Esophagus muscularis mucosa (tissue), 4 donors: ENCODE measurements around the gene TMTC4. TPM values are rescaled to one million over a fixed set of nuclear protein-coding genes. Genes with fewer than 3 reads are reported as not detected.
"Not testable (repeated sequence)": the region's sequence is repeated elsewhere in the genome, so short reads cannot be mapped to it uniquely, and the experiment has no call there.

Source experiments
- DNase-seq: peaks from one replicate; pipeline ENCODE4 v3.0.0-alpha.2; 2017; ENCODE audit errors: extremely low spot score
- H3K27ac ChIP-seq, 4 donors: fragments of 200-600 bp; sonication (generic); replicated peaks in 1 of 4; 1 replicate in 3 of 4; 2 replicates in 1 of 4; pipeline ENCODE4 v1.5.1; 2016 to 2019; ENCODE audit warnings: mild to moderate bottlenecking in 1 of 4
- H3K27me3 ChIP-seq, 4 donors: fragments of 200-600 bp; sonication (generic); one replicate each; pipeline versions ENCODE4 v1.5.1 to v1.6.0; 2016 to 2019
- H3K36me3 ChIP-seq, 4 donors: fragments of 200-600 bp; sonication (generic); one replicate each; pipeline ENCODE4 v1.5.1; 2016 to 2019
- H3K4me1 ChIP-seq, 4 donors: fragments of 200-600 bp; sonication (generic); one replicate each; pipeline ENCODE4 v1.5.1; 2016 to 2019
- H3K4me3 ChIP-seq, 4 donors: fragments of 200-600 bp; sonication (generic); 1 replicate in 2 of 4; 2 replicates in 2 of 4; pipeline ENCODE4 v1.5.1; 2016 to 2019; ENCODE audit warnings: mild to moderate bottlenecking in 4 of 4, moderate library complexity in 1 of 4
- H3K9me3 ChIP-seq, 4 donors: fragments of 200-600 bp; sonication (generic); 1 replicate in 3 of 4; 2 replicates in 1 of 4; pipeline ENCODE4 v1.5.1; 2016 to 2019
- EP300 ChIP-seq: sonication (generic); formaldehyde crosslinking; IDR thresholded peaks from one replicate; pipeline ENCODE4 v1.6.1; 2017; ENCODE audit warnings: antibody characterized with exemption
- POLR2A ChIP-seq: fragments of 450-650 bp; IDR thresholded peaks from one replicate; pipeline ENCODE4 v1.6.1; 2017; ENCODE audit warnings: antibody characterized with exemption, moderate library complexity, mild to moderate bottlenecking, low read depth
- POLR2AphosphoS5 ChIP-seq, 2 donors: sonication (generic); formaldehyde crosslinking; IDR thresholded peaks; one replicate each; pipeline ENCODE4 v1.6.1; 2017; ENCODE audit warnings: antibody characterized with exemption in 2 of 2
- WGBS: methylation state at CpG from one replicate; pipeline ENCODE4 v1.1.5; 2018; 5-methylcytosine and 5-hydroxymethylcytosine counted together
- intact Hi-C: fragments of 100-400 bp; cut with DNase I; formaldehyde crosslinking; loops from one replicate; pipeline ENCODE4 v1.15.1; 2023
- total RNA-seq, 4 donors: library from RNA; depleted of rRNA; stranded (reverse); fragments of >200 nt; gene quantifications; one replicate each; pipeline versions ENCODE4 v1.1.0 to v1.2.1, GENCODE V29; 2016
- TF ChIP-seq, protein P1 (sequence below), 3 experiments: fragments of 200-600 bp in 2 of 3; fragments of 450-650 bp in 1 of 3; sonication (generic) in 2 of 3; IDR thresholded peaks; one replicate each; pipeline ENCODE4 v1.5.1; 2017 to 2019; ENCODE audit warnings: antibody characterized with exemption in 3 of 3, mild to moderate bottlenecking in 2 of 3, moderate library complexity in 1 of 3

TMTC4 gene
- total RNA-seq, 4 donors from 2014 or later: 7.1 to 13.7 (median 8.4) TPM

DNA sequence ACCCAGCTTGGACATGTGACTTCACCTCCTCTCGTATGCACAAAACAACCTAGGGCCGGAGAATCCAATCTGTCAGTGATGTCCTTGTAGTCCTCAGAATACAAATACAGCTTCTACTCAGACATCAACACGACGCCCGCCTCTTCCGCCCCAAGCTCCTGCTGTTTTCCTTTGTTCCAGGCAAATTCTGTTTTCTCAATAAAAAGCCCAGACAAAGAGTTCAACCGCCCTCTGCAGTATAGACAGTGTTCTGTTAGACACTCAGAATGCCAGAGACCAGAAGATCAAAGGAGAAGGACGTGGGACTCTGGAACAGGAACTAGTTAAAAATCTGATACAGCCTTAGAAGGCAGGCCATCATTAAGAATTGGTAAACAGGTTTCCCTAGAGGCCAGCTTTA, 44.0 kb downstream of the TMTC4 start:
- TF ChIP-seq, protein P1, sequence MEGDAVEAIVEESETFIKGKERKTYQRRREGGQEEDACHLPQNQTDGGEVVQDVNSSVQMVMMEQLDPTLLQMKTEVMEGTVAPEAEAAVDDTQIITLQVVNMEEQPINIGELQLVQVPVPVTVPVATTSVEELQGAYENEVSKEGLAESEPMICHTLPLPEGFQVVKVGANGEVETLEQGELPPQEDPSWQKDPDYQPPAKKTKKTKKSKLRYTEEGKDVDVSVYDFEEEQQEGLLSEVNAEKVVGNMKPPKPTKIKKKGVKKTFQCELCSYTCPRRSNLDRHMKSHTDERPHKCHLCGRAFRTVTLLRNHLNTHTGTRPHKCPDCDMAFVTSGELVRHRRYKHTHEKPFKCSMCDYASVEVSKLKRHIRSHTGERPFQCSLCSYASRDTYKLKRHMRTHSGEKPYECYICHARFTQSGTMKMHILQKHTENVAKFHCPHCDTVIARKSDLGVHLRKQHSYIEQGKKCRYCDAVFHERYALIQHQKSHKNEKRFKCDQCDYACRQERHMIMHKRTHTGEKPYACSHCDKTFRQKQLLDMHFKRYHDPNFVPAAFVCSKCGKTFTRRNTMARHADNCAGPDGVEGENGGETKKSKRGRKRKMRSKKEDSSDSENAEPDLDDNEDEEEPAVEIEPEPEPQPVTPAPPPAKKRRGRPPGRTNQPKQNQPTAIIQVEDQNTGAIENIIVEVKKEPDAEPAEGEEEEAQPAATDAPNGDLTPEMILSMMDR (IDR thresholded peaks at IDR 0.05): no peak
- no peak for TF ChIP-seq POLR2A
- TF ChIP-seq POLR2AphosphoS5 (IDR thresholded peaks at IDR 0.05): no peak
- no peak for TF ChIP-seq EP300
- H3K27me3 ChIP-seq: no peaks in the 10 kb centered on the region
- no peak overlapping the region for H3K4me3 ChIP-seq
- no peaks in the 10 kb centered on the region for H3K9me3 ChIP-seq
- no peak for DNase-seq
- WGBS: 82% methylated on average over 8 of the region's 8 CpGs
- intact Hi-C loops: no loop called here
- H3K4me1 ChIP-seq: no peaks in the 10 kb centered on the region
- H3K36me3 ChIP-seq: peaks cover 12 to 75% (median 47%) of the 10 kb centered on the region in 4 donors
- H3K27ac ChIP-seq: no peak overlapping the region

- intact Hi-C loops: no loop called here
- DNase-seq: no peak
- H3K36me3 ChIP-seq: peaks cover 6 to 84% (median 39%) of the 10 kb centered on the region in 4 donors
These were observed 47.5 kb downstream of the TMTC4 start for GRCh38 chr13:100627120-100627519.

DNA sequence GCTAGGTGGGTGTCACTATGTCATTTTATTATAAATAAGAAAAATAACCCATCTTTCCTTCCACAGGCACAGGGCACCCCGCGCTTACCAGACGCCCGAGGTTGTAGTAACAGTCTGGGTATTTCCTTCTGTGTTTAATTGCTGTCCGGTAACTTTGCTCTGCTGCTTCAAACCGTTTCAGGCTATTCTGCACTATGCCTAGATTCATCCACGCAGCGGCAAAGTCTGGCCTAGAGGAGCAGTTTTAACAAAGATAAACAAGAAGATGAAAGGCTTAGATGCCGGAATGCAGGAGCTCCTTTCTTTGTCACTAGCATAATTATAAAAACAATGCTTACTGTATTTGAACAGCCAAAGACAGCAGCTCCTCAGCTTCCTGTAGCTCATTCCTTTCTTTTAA, 49.1 kb downstream of the TMTC4 start:
- no peak for DNase-seq
- no peaks in the 10 kb centered on the region for H3K27me3 ChIP-seq
- H3K4me3 ChIP-seq: no peak overlapping the region
- H3K9me3 ChIP-seq: no peaks in the 10 kb centered on the region
- H3K4me1 ChIP-seq: no peaks in the 10 kb centered on the region
- TF ChIP-seq POLR2A: no peak
- TF ChIP-seq, protein P1 (IDR thresholded peaks at IDR 0.05): no peak
- TF ChIP-seq EP300: no peak
- no peak for TF ChIP-seq POLR2AphosphoS5 (IDR thresholded peaks at IDR 0.05)
- peaks cover 6 to 87% (median 38%) of the 10 kb centered on the region in 4 donors for H3K36me3 ChIP-seq
- WGBS: 76% methylated on average over 9 of the region's 9 CpGs
- intact Hi-C loops: no loop called here
- no peak overlapping the region for H3K27ac ChIP-seq

More at GRCh38 chr13:100627120-100627519, 47.5 kb downstream of the TMTC4 start:
- TF ChIP-seq, protein P1 (IDR thresholded peaks at IDR 0.05): no peak
- no peak for TF ChIP-seq EP300
- TF ChIP-seq POLR2A: no peak
- TF ChIP-seq POLR2AphosphoS5 (IDR thresholded peaks at IDR 0.05): no peak
- H3K27ac ChIP-seq: no peak overlapping the region
- H3K9me3 ChIP-seq: no peaks in the 10 kb centered on the region
- H3K27me3 ChIP-seq: no peaks in the 10 kb centered on the region
- no peak overlapping the region for H3K4me3 ChIP-seq
- WGBS: 87% methylated on average over 5 of the region's 15 CpGs
- no peaks in the 10 kb centered on the region for H3K4me1 ChIP-seq

DNA sequence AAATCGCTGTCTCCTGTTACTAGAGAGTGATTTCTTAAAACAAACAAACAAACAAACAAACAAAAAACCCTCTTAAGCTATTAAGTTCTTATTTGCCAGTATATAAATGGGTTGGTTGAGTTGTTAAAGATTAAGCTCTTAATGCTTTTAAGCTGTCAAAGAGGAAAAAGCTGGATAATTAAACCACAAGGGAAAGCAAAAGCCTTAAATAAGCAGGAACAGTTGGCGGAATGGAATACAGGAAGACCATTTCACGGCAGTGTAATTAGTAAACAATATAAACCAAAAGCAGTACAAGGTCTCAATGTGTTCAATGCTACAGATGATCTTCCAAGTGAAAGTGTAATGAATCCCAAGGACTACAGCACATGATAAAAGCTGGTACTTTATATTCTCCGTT, 53.8 kb downstream of the TMTC4 start:
- intact Hi-C loops: no loop called here
- Histone ChIP-seq H3K4me1 (no peaks in the 10 kb centered on the region), H3K27ac (no peak overlapping the region), H3K4me3 (no peak overlapping the region), H3K9me3 (no peaks in the 10 kb centered on the region), H3K27me3 (no peaks in the 10 kb centered on the region), H3K36me3 (peaks cover 0 to 47% (median 13%) of the 10 kb centered on the region in 4 donors)
- 81% methylated on average over 4 of the region's 4 CpGs for WGBS
- TF ChIP-seq POLR2AphosphoS5 (IDR thresholded peaks at IDR 0.05): no peak
- no peak for TF ChIP-seq EP300
- TF ChIP-seq POLR2A: no peak
- TF ChIP-seq, protein P1 (IDR thresholded peaks at IDR 0.05): no peak
- no peak for DNase-seq

- 95% methylated on average over 2 of the region's 2 CpGs for WGBS
- no peaks in the 10 kb centered on the region for H3K4me1 ChIP-seq
- no peak for DNase-seq
- H3K4me3 ChIP-seq: no peak overlapping the region
- no peak overlapping the region for H3K27ac ChIP-seq
- no peaks in the 10 kb centered on the region for H3K27me3 ChIP-seq
- TF ChIP-seq, protein P1 (IDR thresholded peaks at IDR 0.05): no peak
- no peak for TF ChIP-seq EP300
- TF ChIP-seq POLR2AphosphoS5 (IDR thresholded peaks at IDR 0.05): no peak
- no peak for TF ChIP-seq POLR2A
- H3K36me3 ChIP-seq: peaks cover 0 to 38% (median 8%) of the 10 kb centered on the region in 4 donors
- H3K9me3 ChIP-seq: no peaks in the 10 kb centered on the region
- intact Hi-C loops: no loop called here
These were observed 54.7 kb downstream of the TMTC4 start for GRCh38 chr13:100619940-100620339.

DNA sequence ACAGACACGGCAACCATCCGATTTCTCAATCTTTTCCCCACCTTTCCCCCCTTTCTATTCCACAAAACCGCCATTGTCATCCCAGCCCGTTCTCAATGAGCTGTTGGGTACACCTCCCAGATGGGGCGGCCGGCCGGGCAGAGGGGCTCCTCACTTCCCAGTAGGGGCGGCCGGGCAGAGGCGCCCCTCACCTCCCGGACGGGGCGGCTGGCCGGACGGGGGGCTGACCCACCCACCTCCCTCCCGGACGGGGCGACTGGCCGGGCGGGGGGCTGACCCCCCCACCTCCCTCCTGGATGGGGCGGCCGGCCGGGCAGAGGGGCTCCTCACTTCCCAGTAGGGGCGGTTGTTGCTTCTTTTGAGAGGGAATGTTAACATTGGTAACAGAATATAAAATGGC, 55.7 kb downstream of the TMTC4 start:
- 95% methylated on average over 19 of the region's 24 CpGs for WGBS
- peaks cover 0 to 29% (median 5%) of the 10 kb centered on the region in 4 donors for H3K36me3 ChIP-seq
- intact Hi-C loops, H3K4me1 ChIP-seq, DNase-seq, H3K27me3 ChIP-seq, H3K4me3 ChIP-seq, H3K27ac ChIP-seq, H3K9me3 ChIP-seq: not testable (repeated sequence)
